Fibroblast of lung (primary cell): ENCODE data around the gene TNFRSF19. TPM values are rescaled to one million over a fixed set of nuclear protein-coding genes. Genes with fewer than 3 reads are reported as not detected.

Experiments
- DNase-seq, 2 donors: peaks; one replicate each; pipeline versions ENCODE4 v3.0.0 to v3.0.0-alpha.2; 2010; ENCODE audit warnings: low read depth in 2 of 2
- H2AFZ ChIP-seq: 2 replicates; pipeline ENCODE4 v1.5.1; 2012; ENCODE audit warnings: low read length, control low read depth, inconsistent platforms
- H3K27ac ChIP-seq: 2 replicates; pipeline ENCODE4 v1.5.1; 2011; ENCODE audit warnings: low read length, control low read depth; ENCODE audit not compliant: insufficient read depth
- H3K27me3 ChIP-seq: 2 replicates; pipeline ENCODE4 v1.5.1; 2011; ENCODE audit warnings: mild to moderate bottlenecking, low read length; ENCODE audit not compliant: control insufficient read depth, insufficient read depth
- H3K36me3 ChIP-seq: 2 replicates; pipeline ENCODE4 v1.5.1; 2011; ENCODE audit warnings: low read length; ENCODE audit not compliant: control insufficient read depth, insufficient read depth
- H3K4me1 ChIP-seq: 2 replicates; pipeline ENCODE4 v1.5.1; 2011; ENCODE audit warnings: low read length; ENCODE audit not compliant: control insufficient read depth, insufficient read depth; ENCODE audit errors: extremely low read depth
- H3K4me2 ChIP-seq: 2 replicates; pipeline ENCODE4 v1.5.1; 2011; ENCODE audit warnings: low read length, control low read depth; ENCODE audit not compliant: insufficient read depth; ENCODE audit errors: extremely low read depth
- H3K4me3 ChIP-seq, 4 experiments: fragments of 200-600 bp in 1 of 4; sonication (generic) in 1 of 4; replicated peaks in 1 of 4; 2 replicates each; pipeline ENCODE4 v1.5.1; 2011 to 2016; ENCODE audit warnings: low read length in 4 of 4, low read depth in 3 of 4, mild to moderate bottlenecking in 3 of 4, control low read depth in 2 of 4, inconsistent platforms in 1 of 4, mixed read lengths in 1 of 4; ENCODE audit not compliant: insufficient read depth in 1 of 4; ENCODE audit errors: control extremely low read depth in 1 of 4
- H3K79me2 ChIP-seq: 2 replicates; pipeline ENCODE4 v1.5.1; 2012; ENCODE audit warnings: mild to moderate bottlenecking, low read length, inconsistent platforms; ENCODE audit not compliant: control insufficient read depth, insufficient read depth
- H3K9ac ChIP-seq: 2 replicates; pipeline ENCODE4 v1.5.1; 2011; ENCODE audit warnings: mild to moderate bottlenecking, low read length, control low read depth; ENCODE audit not compliant: insufficient read depth
- H3K9me3 ChIP-seq: 2 replicates; pipeline ENCODE4 v1.5.1; 2012; ENCODE audit warnings: low read depth, low read length; ENCODE audit not compliant: control insufficient read depth, insufficient read depth
- H4K20me1 ChIP-seq: 2 replicates; pipeline ENCODE4 v1.5.1; 2011; ENCODE audit warnings: low read length; ENCODE audit not compliant: control insufficient read depth, insufficient read depth; ENCODE audit errors: extremely low read depth
- CTCF ChIP-seq, 2 donors: IDR thresholded peaks in 1 of 2; conservative IDR thresholded peaks in 1 of 2; 1 replicate in 1 of 2; 2 replicates in 1 of 2; pipeline ENCODE4 v1.5.1; 2011 to 2012; ENCODE audit warnings: low read length in 2 of 2, control low read depth in 1 of 2, inconsistent platforms in 1 of 2, low read depth in 1 of 2, mild to moderate bottlenecking in 1 of 2
- EZH2 ChIP-seq: IDR thresholded peaks from 2 replicates; pipeline ENCODE4 v1.5.1; 2012; ENCODE audit warnings: low read length, control low read depth, mild to moderate bottlenecking; ENCODE audit errors: missing control alignments
- polyA plus RNA-seq, 2 donors: library from polyadenylated mRNA; depleted of rRNA in 1 of 2; stranded (reverse) in 1 of 2; unstranded in 1 of 2; fragments of >200 nt; gene quantifications; 2 replicates each; pipeline ENCODE4 v1.2.1, GENCODE V29; 2011 to 2012; ENCODE audit warnings: missing spikeins in 1 of 2
- total RNA-seq: library from RNA; depleted of rRNA; stranded (reverse); fragments of >200 nt; gene quantifications from 2 replicates; pipeline ENCODE4 v1.2.1, GENCODE V29; 2014

Gene TNFRSF19
- total and polyA plus RNA-seq, 2 donors (not counting 1 experiment from before 2014, with no cell fraction given): 260 to 330 TPM

- H3K27ac ChIP-seq: peak overlapping the region; percentile 44
- H3K9ac ChIP-seq: no peak overlapping the region
- H2AFZ ChIP-seq: no peak overlapping the region
- peaks cover 15% of the 10 kb centered on the region for H3K4me1 ChIP-seq
- no peak overlapping the region for H3K4me3 ChIP-seq
- no peaks in the 10 kb centered on the region for H3K79me2 ChIP-seq
- no peaks in the 10 kb centered on the region for H4K20me1 ChIP-seq
- no peak overlapping the region for H3K4me2 ChIP-seq
- DNase-seq: peak in 1 of 2 donors; percentile 15
- no peaks in the 10 kb centered on the region for H3K9me3 ChIP-seq
- peaks cover 5% of the 10 kb centered on the region for H3K36me3 ChIP-seq
- TF ChIP-seq CTCF (conservative IDR thresholded peaks at IDR 0.05 in 1 of 2, IDR thresholded peaks at IDR 0.05 in 1 of 2; ENCODE audit: low read depth in 1 of 2, low read length in 2 of 2): no peak
- TF ChIP-seq EZH2: no peak
- no peaks in the 10 kb centered on the region for H3K27me3 ChIP-seq
Measured at GRCh38 chr13:23678795-23679194, 108.6 kb downstream of the TNFRSF19 start.

GRCh38 chr13:23679220-23679619, 109.0 kb downstream of the TNFRSF19 start:
- Histone ChIP-seq H3K4me2 (no peak overlapping the region), H4K20me1 (no peaks in the 10 kb centered on the region), H3K4me3 (no peak overlapping the region), H3K4me1 (peaks cover 10% of the 10 kb centered on the region), H2AFZ (no peak overlapping the region), H3K79me2 (no peaks in the 10 kb centered on the region), H3K27me3 (no peaks in the 10 kb centered on the region), H3K9me3 (no peaks in the 10 kb centered on the region), H3K27ac (no peak overlapping the region), H3K36me3 (peaks cover 3% of the 10 kb centered on the region), H3K9ac (no peak overlapping the region)
- TF ChIP-seq CTCF (conservative IDR thresholded peaks at IDR 0.05 in 1 of 2, IDR thresholded peaks at IDR 0.05 in 1 of 2; ENCODE audit: low read depth in 1 of 2, low read length in 2 of 2) (no peak), EZH2 (no peak)
- DNase-seq: peak; percentile 60 to 88

- TF ChIP-seq EZH2 (no peak), CTCF (conservative IDR thresholded peaks at IDR 0.05 in 1 of 2, IDR thresholded peaks at IDR 0.05 in 1 of 2; ENCODE audit: low read depth in 1 of 2, low read length in 2 of 2) (no peak)
- Histone ChIP-seq H3K9me3 (no peaks in the 10 kb centered on the region), H2AFZ (no peak overlapping the region), H3K36me3 (peaks cover 3% of the 10 kb centered on the region), H3K4me2 (no peak overlapping the region), H3K4me1 (peaks cover under 1% of the 10 kb centered on the region), H3K27ac (no peak overlapping the region), H3K4me3 (no peak overlapping the region), H3K79me2 (no peaks in the 10 kb centered on the region), H4K20me1 (no peaks in the 10 kb centered on the region), H3K27me3 (no peaks in the 10 kb centered on the region), H3K9ac (no peak overlapping the region)
- peak; percentile 58 to 76 for DNase-seq
Measured at GRCh38 chr13:23680845-23681669, 110.8 kb downstream of the TNFRSF19 start.
